DMS79 treated with DMSO at 0.1 percent for 48 hours (cell line): ENCODE measurements around the gene MAB21L3.

Experiments used
- DNase-seq: peaks from one replicate; lab custom pipeline; 2025; lab: John Stamatoyannopoulos, UW

MAB21L3 gene

DNA sequence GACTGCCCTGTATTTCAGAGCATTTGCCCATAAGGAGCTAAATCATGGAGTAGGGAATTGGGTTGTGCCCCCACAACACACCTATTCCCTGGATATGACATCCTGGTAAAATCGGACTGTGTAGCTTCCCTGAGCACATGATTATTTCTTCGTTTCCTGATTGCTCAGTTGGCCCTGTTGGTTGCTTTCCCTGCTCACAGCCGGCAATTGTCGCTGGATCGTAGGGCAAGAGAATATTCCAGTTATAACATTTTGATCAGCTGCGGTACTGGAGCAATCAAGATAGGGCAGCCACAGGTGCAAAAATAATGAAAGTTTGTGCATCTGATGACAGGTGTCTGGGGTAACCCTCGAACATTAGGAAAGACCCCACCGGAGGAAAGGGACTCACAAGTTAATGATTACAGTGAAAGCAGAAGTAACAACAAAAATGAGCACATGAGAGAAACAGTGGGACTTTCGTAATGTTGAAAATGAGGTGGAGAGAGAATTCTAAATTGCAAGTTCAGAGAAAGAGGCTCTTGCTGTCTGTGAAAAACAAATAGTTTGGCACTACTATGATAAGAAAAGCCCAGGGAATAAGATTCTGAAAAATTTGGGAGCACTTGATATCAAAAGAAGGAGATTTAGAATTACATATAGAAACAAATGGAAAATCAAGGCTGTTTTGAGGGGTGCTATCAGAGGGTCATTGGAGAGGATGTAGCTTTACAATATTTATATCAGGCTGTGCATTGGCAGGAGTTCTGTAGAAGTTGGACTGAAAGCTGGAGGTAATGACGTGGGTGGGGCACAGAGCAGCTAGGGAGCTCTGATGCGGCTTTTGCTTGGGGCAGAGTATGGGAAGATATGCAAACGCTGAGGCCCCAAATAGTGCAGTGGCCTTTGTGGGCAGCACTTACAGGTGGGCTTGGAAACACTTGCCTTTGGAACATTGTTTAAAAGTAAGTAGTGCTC lies at the start of gene MAB21L3:
TSS of gene MAB21L3 (plus strand) at position 833 of the 957 bp plus-strand sequence. CDS start 1,217 bp downstream, outside the sequence.
- no peak for DNase-seq

DNA sequence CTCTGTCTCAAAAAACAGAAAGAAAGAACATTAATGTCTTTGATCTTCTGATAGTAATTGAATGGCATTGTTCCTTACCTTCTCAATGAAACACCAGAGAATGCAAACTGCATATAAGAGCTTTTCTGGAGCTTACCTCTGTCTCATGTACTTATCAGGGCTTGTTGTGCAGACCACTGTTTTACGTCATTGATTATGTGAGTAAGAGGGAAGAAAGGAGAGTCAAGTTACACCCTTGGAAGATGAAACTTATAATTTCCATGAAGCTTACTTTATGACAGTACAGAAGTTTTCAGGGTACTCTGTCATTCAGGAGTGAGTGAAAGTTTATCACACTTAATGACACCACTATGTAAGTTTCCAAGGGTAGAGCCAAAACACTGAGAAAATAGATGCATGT lies 49.0 kb upstream of the MAB21L3 start:
- DNase-seq, result no peak

GRCh38 chr1:116064616-116065015 lies 46.6 kb upstream of the MAB21L3 start:
- DNase-seq, result no peak

- no peak for DNase-seq
Observed at GRCh38 chr1:116066868-116067565, 44.2 kb upstream of the MAB21L3 start.

GRCh38 chr1:116067566-116067890 lies 43.7 kb upstream of the MAB21L3 start:
- no peak for DNase-seq

GRCh38 chr1:116075575-116075974 lies 35.6 kb upstream of the MAB21L3 start:
- DNase-seq, result no peak

GRCh38 chr1:116075990-116076389 lies 35.2 kb upstream of the MAB21L3 start:
- no peak for DNase-seq

- no peak for DNase-seq
Observed at GRCh38 chr1:116076831-116077230, 34.4 kb upstream of the MAB21L3 start.

DNA sequence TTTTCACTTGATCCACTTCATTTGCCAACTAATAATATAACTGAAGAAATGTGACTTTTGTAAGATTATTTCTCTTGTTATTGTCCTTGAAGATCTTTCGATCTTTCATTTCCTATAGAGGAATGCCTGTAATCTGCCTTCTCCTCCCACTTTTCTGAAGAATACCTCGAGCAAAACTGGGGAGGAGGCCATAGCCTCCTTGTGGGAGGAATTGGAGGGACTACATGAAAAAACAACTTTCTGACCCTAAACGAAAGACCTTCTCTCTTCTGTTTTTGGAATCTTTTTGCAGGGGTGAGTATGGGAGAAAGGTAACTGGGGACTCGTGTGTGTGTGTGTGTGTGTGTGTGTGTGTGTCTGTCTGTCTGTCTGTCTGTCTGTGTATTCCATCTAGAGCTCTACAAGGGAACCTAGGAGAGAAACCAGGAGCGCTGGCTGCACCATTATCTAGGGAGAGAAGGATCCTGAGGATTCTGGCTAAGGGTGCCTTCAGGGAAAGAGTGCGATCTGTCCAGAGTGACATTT lies 32.4 kb upstream of the MAB21L3 start:
- DNase-seq, result no peak

DNA sequence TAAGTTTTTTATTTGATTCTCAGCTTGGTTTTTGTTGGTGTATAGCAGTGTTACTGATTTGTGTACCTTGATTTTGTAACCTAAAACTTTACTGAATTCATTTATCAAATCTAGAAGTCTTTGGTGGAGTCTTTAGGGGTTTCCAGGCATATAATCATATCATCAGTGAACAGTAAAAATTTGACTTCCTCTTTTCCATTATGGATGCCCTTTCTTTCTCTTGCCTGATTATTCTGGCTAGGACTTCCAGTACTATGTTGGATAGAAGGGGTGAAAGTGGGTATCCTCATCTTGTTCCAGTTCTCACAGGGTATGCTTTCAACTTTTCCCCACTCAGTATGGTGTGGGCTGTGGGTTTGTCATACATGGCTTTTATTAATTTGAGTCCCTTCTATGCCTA lies 23.6 kb upstream of the MAB21L3 start:
- no peak for DNase-seq

GRCh38 chr1:116089870-116090269 lies 21.3 kb upstream of the MAB21L3 start:
- no peak for DNase-seq

DNA sequence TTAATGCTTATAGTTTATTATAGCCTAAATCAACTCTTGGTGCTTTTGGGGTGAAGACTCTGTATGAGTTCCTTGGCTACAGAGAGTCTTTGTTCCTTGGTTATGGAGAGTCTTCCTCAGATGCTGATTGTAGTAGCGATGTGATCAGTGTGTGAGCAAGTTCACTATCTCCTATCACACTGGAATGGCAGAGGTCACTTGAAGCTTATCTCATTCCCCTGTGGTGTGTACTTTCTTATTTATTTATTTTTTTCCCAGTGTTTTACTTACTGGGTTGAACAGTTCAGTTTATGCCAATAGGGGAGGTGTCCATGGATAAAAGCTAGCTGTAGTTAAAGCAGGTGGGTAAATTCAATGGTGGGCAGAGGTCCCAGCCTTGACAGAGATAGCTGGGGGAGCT lies 20.1 kb upstream of the MAB21L3 start:
- no peak for DNase-seq

- no peak for DNase-seq
Observed at GRCh38 chr1:116092752-116093489, 18.3 kb upstream of the MAB21L3 start.

DNA sequence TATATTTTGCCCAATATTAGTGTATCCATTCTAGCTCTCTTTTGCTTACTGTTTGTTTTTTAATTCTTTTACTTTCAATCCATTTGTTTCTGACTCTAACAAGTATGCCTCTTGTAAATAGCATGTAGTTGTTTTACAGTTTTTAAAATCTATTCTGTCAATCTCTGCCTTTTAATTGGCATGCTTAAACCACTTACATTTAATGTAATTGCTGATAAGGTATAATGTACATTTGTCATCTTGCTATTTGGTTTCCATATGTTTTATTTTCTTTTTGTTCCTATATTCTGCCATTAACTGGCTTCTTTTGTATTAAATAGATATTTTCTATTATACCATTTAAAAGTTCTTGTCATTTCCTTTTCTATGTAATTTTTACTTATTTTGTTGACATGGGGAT lies 16.2 kb upstream of the MAB21L3 start:
- no peak for DNase-seq

- DNase-seq, result no peak
Observed at GRCh38 chr1:116096013-116096618, 15.1 kb upstream of the MAB21L3 start.

GRCh38 chr1:116097626-116098025 lies 13.6 kb upstream of the MAB21L3 start:
- no peak for DNase-seq

GRCh38 chr1:116099379-116099778 lies 11.8 kb upstream of the MAB21L3 start:
- DNase-seq, result no peak

- no peak for DNase-seq
Observed at GRCh38 chr1:116099919-116100318, 11.3 kb upstream of the MAB21L3 start.

GRCh38 chr1:116104667-116105066 lies 6.5 kb upstream of the MAB21L3 start:
- DNase-seq, result no peak

- no peak for DNase-seq
Observed at GRCh38 chr1:116105996-116106395, 5.2 kb upstream of the MAB21L3 start.

GRCh38 chr1:116106646-116107045 lies 4.6 kb upstream of the MAB21L3 start:
- no peak for DNase-seq

DNA sequence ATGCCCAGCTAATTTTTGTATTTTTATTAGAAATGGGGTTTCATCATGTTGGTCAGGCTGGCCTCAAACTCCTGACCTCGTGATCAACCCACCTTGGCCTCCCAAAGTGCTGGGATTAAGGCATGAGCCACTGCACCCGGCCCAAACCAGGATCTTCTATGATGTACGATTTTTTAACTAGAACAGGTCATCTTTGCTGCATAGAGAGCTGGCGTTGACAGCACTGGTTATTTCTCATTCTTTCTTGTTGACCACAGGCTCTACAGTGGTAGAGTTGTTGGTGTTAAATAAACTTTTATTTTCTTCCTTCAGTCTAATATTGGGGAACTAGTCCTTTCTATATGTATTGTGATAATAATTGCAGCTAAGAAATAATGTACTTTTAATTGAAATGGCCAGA lies 3.8 kb upstream of the MAB21L3 start:
- no peak for DNase-seq
